ENCODE measurements around the gene ADORA2A.

ADORA2A gene

GRCh38 chr22:24445481-24446259 lies 18.3 kb downstream of the ADORA2A start:
- ATAC-seq (replicated peaks) (no peak), DNase-seq (no peak)
- Mint-ChIP-seq H3K27ac (peak overlapping the region; percentile 16 to 31), H3K4me3 (no peak overlapping the region), H3K36me3 (ENCODE audit: insufficient read depth) (peaks cover 40% of the 10 kb centered on the region), H3K9me3 (no peaks in the 10 kb centered on the region), H3K4me1 (ENCODE audit: low read depth in 2 of 2) (peaks cover 15 to 17% of the 10 kb centered on the region in 2 donors), H3K27me3 (no peaks in the 10 kb centered on the region)

GRCh38 chr22:24446260-24446611 lies 18.8 kb downstream of the ADORA2A start:
- no peak for ATAC-seq (replicated peaks)
- peaks cover 38% of the 10 kb centered on the region for H3K36me3 Mint-ChIP-seq (ENCODE audit: insufficient read depth)
- no peaks in the 10 kb centered on the region for H3K27me3 Mint-ChIP-seq
- peak overlapping the region in 1 of 2 donors; percentile 31 for H3K27ac Mint-ChIP-seq
- peaks cover 10 to 11% of the 10 kb centered on the region in 2 donors for H3K4me1 Mint-ChIP-seq (ENCODE audit: low read depth in 2 of 2)
- no peaks in the 10 kb centered on the region for H3K9me3 Mint-ChIP-seq
- no peak for DNase-seq
- no peak overlapping the region for H3K4me3 Mint-ChIP-seq

GRCh38 chr22:24450610-24451009 lies 23.2 kb downstream of the ADORA2A start:
- Mint-ChIP-seq H3K4me1 (ENCODE audit: low read depth in 2 of 2) (peaks cover 4 to 6% of the 10 kb centered on the region in 2 donors), H3K27me3 (no peaks in the 10 kb centered on the region), H3K27ac (no peak overlapping the region), H3K4me3 (no peak overlapping the region), H3K9me3 (no peaks in the 10 kb centered on the region), H3K36me3 (ENCODE audit: insufficient read depth) (peaks cover 4% of the 10 kb centered on the region)
- DNase-seq (no peak), ATAC-seq (replicated peaks) (no peak)

GRCh38 chr22:24451162-24451561 lies 23.8 kb downstream of the ADORA2A start:
- no peak overlapping the region for H3K27ac Mint-ChIP-seq
- DNase-seq (no peak), ATAC-seq (replicated peaks) (no peak)
- no peaks in the 10 kb centered on the region for H3K9me3 Mint-ChIP-seq
- H3K4me3 Mint-ChIP-seq, result no peak overlapping the region
- H3K36me3 Mint-ChIP-seq (ENCODE audit: insufficient read depth), result no peaks in the 10 kb centered on the region
- no peaks in the 10 kb centered on the region for H3K27me3 Mint-ChIP-seq
- H3K4me1 Mint-ChIP-seq (ENCODE audit: low read depth in 2 of 2), result peaks cover 4 to 6% of the 10 kb centered on the region in 2 donors

DNA sequence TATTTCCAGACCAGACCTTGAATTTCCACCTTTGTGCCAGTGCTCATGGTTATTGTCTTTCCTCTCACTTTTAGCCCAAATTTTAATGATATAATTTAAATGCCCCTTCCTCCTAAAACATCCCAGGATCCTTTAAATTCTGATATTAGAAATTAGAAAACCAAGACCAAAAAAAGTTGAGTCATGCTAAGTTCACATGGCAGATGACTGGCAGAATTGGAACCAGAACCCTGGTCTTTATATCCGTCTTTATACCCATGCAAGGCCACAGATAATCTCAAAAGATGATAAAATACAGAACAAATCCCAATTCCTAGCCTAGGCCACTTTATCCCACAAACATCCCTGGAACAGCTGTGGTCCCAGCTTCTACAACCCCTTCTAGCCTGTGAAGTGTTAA lies 26.5 kb downstream of the ADORA2A start:
- Mint-ChIP-seq H3K27ac (no peak overlapping the region), H3K27me3 (no peaks in the 10 kb centered on the region), H3K36me3 (ENCODE audit: insufficient read depth) (no peaks in the 10 kb centered on the region), H3K9me3 (no peaks in the 10 kb centered on the region), H3K4me3 (no peak overlapping the region), H3K4me1 (ENCODE audit: low read depth in 2 of 2) (peaks cover 0 to 3% of the 10 kb centered on the region in 2 donors)
- ATAC-seq (replicated peaks) (no peak), DNase-seq (no peak)

GRCh38 chr22:24455039-24455438 lies 27.6 kb downstream of the ADORA2A start:
- no peaks in the 10 kb centered on the region for H3K9me3 Mint-ChIP-seq
- no peaks in the 10 kb centered on the region for H3K4me1 Mint-ChIP-seq (ENCODE audit: low read depth in 2 of 2)
- no peak overlapping the region for H3K27ac Mint-ChIP-seq
- no peaks in the 10 kb centered on the region for H3K27me3 Mint-ChIP-seq
- H3K36me3 Mint-ChIP-seq (ENCODE audit: insufficient read depth), result no peaks in the 10 kb centered on the region
- no peak for ATAC-seq (replicated peaks)
- no peak for DNase-seq
- no peak overlapping the region for H3K4me3 Mint-ChIP-seq

GRCh38 chr22:24455751-24456426 lies 28.5 kb downstream of the ADORA2A start:
- no peak overlapping the region for H3K4me3 Mint-ChIP-seq

GRCh38 chr22:24457894-24458420 lies 30.6 kb downstream of the ADORA2A start:
- no peak overlapping the region for H3K4me3 Mint-ChIP-seq
- no peaks in the 10 kb centered on the region for H3K36me3 Mint-ChIP-seq (ENCODE audit: insufficient read depth)
- H3K9me3 Mint-ChIP-seq, result no peaks in the 10 kb centered on the region
- H3K27ac Mint-ChIP-seq, result no peak overlapping the region
- no peaks in the 10 kb centered on the region for H3K27me3 Mint-ChIP-seq
- no peaks in the 10 kb centered on the region for H3K4me1 Mint-ChIP-seq (ENCODE audit: low read depth in 2 of 2)
- ATAC-seq (replicated peaks) (no peak), DNase-seq (no peak)

More at GRCh38 chr22:24455751-24456426, 28.5 kb downstream of the ADORA2A start:
- Mint-ChIP-seq H3K27me3 (no peaks in the 10 kb centered on the region), H3K27ac (peak overlapping the region in 1 of 2 donors; percentile 44), H3K9me3 (no peaks in the 10 kb centered on the region), H3K36me3 (ENCODE audit: insufficient read depth) (no peaks in the 10 kb centered on the region), H3K4me1 (ENCODE audit: low read depth in 2 of 2) (no peaks in the 10 kb centered on the region)
- DNase-seq (no peak), ATAC-seq (replicated peaks) (no peak)

DNA sequence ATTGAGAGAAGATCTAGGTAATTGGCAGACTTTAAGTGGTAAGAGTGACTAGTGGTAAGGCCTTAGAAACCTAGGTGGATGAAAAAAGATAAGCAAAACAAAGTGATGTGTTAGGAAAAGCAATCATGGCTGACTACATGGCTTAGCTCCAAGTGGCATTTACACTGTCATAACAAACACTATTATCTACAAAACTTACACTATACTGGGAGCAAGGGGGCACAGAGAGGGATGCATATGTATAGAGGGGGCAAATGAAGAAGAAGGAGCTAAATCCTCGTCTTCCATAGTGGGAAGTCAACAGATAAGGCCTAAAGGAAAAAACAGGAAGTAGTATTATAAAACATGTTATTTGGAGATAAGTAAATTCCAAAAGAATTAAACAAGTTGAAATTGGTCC lies 32.5 kb downstream of the ADORA2A start:
- Mint-ChIP-seq H3K9me3 (no peaks in the 10 kb centered on the region), H3K27ac (no peak overlapping the region), H3K36me3 (ENCODE audit: insufficient read depth) (no peaks in the 10 kb centered on the region), H3K4me1 (ENCODE audit: low read depth in 2 of 2) (no peaks in the 10 kb centered on the region), H3K4me3 (no peak overlapping the region), H3K27me3 (no peaks in the 10 kb centered on the region)
- DNase-seq (no peak), ATAC-seq (replicated peaks) (no peak)

- Mint-ChIP-seq H3K27ac (peak overlapping the region in 1 of 2 donors; percentile 65), H3K9me3 (no peaks in the 10 kb centered on the region), H3K4me1 (ENCODE audit: low read depth in 2 of 2) (no peaks in the 10 kb centered on the region), H3K4me3 (no peak overlapping the region), H3K27me3 (no peaks in the 10 kb centered on the region), H3K36me3 (ENCODE audit: insufficient read depth) (no peaks in the 10 kb centered on the region)
- DNase-seq, result no peak
- ATAC-seq (replicated peaks), result no peak
These were observed 33.2 kb downstream of the ADORA2A start for GRCh38 chr22:24460418-24461089.

DNA sequence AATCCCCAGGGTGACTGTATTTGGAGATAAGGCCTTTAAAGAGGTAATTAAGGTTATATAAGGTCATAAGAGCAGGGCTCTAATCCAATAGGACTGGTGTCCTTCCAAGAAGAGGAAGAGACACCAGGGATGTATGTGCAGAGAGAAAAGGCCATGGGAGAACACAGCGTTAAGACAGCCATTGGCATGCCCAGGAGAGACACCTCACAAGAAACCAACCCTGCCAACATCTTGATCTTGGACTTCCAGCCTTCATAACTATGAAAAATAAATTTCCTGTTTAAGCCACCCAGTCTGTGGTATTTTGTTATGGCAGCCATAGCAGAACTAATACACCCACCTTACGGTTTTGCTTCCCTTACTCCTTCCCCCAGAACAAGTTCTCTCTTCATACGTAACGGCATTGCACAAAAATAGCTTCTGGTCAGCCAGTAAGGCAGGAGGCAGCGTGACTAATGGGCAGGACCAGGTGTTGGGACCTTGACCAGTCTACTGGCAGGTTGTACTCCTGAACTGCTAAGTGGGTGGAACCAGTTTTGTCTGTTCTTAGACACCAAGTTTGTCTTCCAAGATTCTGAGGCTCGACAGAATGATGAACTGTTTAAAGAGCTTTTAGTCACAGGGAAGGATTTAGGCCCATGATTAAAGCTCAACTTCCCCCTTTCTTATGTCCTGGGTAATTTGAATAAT lies 35.8 kb downstream of the ADORA2A start:
- H3K27me3 Mint-ChIP-seq, result no peaks in the 10 kb centered on the region
- no peak overlapping the region for H3K27ac Mint-ChIP-seq
- no peak for DNase-seq
- no peaks in the 10 kb centered on the region for H3K36me3 Mint-ChIP-seq (ENCODE audit: insufficient read depth)
- H3K4me3 Mint-ChIP-seq, result no peak overlapping the region
- ATAC-seq (replicated peaks), result no peak
- H3K9me3 Mint-ChIP-seq, result no peaks in the 10 kb centered on the region
- H3K4me1 Mint-ChIP-seq (ENCODE audit: low read depth in 2 of 2), result no peaks in the 10 kb centered on the region

DNA sequence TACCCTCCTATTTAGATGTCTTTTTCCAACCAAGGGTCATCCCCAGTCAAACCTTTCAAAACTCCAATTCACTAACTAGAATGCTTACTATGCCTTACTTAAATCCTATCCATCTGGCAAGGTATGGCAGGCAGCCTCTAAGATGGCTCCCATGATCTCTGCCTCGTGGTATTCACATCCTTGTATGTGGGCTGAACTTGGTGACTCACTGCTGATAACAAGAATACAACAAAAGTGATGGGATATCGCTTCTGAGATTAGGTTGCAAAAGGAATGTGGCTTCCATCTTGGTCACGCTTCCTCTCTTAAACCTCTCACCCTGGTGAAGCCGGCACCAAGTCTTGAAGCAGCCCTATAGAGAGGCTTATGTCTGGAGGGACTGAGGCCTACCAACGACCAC lies 38.2 kb downstream of the ADORA2A start:
- Mint-ChIP-seq H3K4me1 (ENCODE audit: low read depth in 2 of 2) (no peaks in the 10 kb centered on the region), H3K9me3 (no peaks in the 10 kb centered on the region), H3K4me3 (no peak overlapping the region), H3K36me3 (ENCODE audit: insufficient read depth) (no peaks in the 10 kb centered on the region), H3K27me3 (no peaks in the 10 kb centered on the region), H3K27ac (no peak overlapping the region)
- ATAC-seq (replicated peaks) (no peak), DNase-seq (no peak)

DNA sequence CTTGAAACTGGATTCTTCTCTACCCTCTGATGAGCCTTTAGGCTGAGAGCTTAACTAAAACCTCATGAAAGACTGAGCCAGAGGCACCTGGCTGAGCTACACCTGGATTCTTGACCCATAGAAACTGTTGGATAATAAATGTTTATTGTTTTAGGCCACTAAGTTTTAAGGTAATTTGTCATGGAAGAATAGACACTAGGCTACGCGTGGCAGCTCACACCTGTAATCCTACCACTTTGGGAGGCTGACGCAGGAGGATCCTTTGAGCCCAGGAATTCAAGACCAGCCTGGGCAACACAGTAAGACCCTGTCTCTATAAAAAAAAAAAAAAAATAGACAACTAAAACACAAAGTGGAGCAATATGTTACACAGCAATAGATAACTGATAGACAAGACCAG lies 38.6 kb downstream of the ADORA2A start:
- DNase-seq (no peak), ATAC-seq (replicated peaks) (no peak)
- H3K4me3 Mint-ChIP-seq, result no peak overlapping the region
- no peaks in the 10 kb centered on the region for H3K27me3 Mint-ChIP-seq
- H3K9me3 Mint-ChIP-seq, result no peaks in the 10 kb centered on the region
- H3K27ac Mint-ChIP-seq, result no peak overlapping the region
- no peaks in the 10 kb centered on the region for H3K36me3 Mint-ChIP-seq (ENCODE audit: insufficient read depth)
- H3K4me1 Mint-ChIP-seq (ENCODE audit: low read depth in 2 of 2), result no peaks in the 10 kb centered on the region

Data from effector memory CD8-positive, alpha-beta T cell (primary cell).